ENCODE data around the gene ADISSP.

GRCh38 chr20:3744037-3744436 lies 23.5 kb downstream of the ADISSP start:
- TF ChIP-seq SETDB1 (IDR thresholded peaks at IDR 0.05; ENCODE audit: insufficient read length, low read length) (no peak), CTCF (tag by site-specific recombination; IDR thresholded peaks at IDR 0.05) (no peak), ZNF138 (tag by site-specific recombination; IDR thresholded peaks at IDR 0.05; ENCODE audit: borderline replicate concordance) (no peak), MYNN (tag by site-specific recombination; IDR thresholded peaks at IDR 0.05; ENCODE audit: borderline replicate concordance) (no peak), ZNF335 (tag by site-specific recombination; conservative IDR thresholded peaks at IDR 0.05) (no peak), PRDM6 (tag by site-specific recombination; IDR thresholded peaks at IDR 0.05) (no peak), RBAK (tag by site-specific recombination; IDR thresholded peaks at IDR 0.05) (no peak), ZNF416 (tag by site-specific recombination; IDR thresholded peaks at IDR 0.05) (no peak)
